ENCODE data around the gene SHLD1.
"Not testable (repeated sequence)": the region's sequence is repeated elsewhere in the genome, so short reads cannot be mapped to it uniquely, and the experiment has no call there.

The SHLD1 gene

DNA sequence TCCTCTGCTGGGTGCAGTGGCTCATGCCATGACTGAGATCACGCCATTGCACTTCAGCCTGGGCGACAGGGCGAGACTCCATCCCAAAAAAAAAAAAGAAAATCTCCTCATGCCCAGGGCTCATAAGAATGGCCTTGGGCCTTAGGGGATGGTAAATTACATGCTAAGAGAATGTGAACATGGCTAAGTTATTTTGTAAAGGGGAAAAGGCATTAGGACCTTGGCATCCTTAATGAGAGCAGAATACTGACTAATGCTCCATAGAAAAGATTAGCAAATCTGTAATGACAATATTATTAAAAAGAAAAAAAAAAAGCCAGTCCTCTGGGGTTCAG, 12.6 kb upstream of the SHLD1 start:
- no peak for DNase-seq

DNA sequence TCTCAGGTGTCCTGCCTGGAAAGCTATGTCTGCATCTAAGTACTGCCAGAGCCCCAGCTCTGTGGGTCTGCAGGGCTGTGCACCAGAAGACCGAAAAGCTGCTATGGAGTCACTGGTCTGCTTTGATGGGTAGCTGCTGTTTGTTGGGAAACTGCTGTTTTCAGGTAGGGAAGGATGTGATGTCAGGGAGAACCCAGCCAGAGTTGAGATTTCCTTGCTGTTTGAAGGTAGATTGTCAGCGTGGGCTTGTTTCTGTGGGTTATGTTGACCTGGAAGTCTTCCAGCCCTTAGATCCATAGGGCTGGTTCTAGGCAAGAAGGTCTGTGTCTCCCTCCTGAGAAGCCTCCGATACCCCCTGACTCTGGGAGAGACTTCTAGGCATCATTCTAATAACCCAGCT, 12.2 kb upstream of the SHLD1 start:
- DNase-seq, result no peak

DNA sequence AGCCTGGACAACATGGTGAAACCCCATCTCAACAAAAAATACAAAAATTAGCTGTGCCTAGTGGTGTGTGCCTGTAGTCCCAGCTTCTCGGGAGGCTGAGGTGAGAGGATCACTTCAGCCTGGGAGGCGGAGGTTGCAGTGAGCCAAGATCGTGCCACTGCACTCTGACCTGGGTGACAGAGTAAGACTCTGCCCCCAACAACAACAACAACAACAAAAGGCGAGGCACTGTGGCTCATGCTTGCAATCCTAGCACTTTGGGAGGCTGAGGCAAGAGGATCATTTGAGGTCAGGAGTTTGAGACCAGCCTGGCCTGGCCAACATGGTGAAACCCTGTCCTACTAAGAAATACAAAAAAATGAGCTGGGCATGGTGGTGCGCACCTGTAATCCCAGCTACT, 9.6 kb upstream of the SHLD1 start:
- not testable (repeated sequence) for DNase-seq

DNA sequence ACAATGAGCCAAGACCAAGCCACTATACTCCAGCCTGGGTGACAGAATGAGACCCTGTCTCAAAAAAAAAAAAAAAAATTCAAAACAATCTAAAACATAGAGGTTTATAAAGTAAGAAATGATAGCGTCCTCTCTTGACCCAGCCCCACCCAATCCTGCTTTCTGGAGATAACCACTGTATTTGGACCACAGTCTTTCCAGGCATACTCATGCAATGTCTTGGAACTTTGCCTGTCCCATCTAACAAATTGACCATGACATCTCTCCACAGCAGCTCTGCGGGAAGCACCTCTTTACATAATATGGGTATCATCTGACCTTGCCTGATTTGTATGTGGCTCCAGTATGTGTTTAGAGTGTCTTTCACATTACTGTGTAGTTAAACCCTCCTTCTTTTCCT, 9.1 kb upstream of the SHLD1 start:
- no peak for DNase-seq

DNA sequence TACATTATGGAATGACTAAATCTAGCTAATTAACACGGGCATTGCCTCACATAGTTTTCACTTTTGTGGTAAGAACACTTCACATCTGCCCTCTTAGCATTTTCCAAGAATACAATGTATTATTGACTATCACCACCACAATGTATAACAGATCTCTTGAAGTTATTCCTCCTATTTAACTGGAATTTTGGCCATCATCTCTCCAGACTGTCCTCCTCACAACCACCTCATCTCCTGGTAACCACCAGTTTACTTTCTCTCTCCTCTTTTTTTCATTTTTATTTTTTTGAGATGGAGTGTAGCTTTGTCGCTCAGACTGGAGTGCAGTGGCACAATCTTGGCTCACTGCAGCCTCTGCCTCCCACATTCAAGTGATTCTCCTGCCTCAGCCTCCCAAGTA, 8.2 kb upstream of the SHLD1 start:
- DNase-seq, result no peak

DNA sequence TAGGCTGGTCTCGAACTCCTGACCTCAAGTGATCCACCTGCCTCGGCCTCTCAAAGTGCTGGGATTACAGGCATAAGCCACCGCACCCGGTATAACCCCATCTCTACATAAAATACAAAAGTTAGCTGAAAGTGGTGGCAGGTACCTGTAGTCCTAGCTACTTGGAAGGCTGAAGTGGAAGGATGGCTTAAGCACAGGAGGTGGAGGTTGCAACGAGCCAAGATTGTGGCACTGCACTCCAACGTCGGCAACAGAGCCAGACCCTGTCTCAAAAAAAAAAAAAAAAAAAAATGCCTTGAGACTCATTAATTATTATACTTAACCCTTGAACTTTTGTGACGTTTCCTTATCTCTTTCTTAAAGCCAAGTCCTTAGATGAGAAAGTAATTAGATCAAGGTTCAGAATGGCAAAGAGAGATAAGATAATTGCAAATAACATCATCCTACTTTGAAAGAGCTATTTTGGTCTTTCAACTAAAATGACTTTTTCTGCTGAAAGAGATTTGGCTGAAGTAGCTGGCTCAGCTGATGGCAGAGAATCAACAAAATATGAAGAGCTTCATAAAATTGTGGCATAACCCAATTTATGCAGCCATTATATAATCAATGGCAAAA, 4.7 kb upstream of the SHLD1 start:
- no peak for DNase-seq

DNA sequence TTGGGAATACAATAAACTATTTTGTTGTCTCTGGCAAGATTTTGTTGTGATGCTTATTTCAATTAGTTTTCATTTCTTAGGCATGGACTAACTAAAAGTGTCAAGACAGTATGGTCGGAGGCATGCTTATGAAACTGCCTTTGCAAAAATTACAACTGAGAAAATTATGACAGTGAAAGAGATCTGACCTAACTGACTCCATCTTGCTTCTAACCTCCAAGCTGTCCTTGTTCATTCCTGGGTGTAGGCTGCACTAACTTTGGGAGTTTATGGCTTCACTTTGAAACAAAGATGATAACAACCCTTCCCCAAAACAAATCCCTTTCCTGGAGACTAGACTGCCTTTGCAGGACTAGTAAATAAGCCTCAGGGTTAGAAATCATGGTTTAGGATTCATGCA, 4.1 kb upstream of the SHLD1 start:
- no peak for DNase-seq

DNA sequence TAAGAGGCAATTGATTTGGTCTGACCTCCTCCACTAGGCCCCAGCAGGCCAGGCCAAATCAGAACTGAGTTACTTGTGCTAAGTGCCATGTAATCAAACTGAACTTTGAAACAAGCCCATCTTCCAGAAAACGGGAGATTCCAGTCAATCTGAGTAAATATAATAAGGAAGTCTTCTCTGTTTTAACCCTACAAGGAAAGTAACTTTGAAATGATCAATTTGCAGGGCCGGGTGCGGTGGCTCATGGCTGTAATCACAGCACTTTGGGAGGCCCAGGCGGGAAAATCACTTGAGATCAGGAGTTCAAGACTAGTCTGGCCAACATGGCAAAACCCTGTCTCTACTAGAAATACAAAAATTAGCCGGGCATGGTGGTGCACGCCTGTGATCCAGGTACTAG, 2.0 kb upstream of the SHLD1 start:
- no peak for DNase-seq

DNA sequence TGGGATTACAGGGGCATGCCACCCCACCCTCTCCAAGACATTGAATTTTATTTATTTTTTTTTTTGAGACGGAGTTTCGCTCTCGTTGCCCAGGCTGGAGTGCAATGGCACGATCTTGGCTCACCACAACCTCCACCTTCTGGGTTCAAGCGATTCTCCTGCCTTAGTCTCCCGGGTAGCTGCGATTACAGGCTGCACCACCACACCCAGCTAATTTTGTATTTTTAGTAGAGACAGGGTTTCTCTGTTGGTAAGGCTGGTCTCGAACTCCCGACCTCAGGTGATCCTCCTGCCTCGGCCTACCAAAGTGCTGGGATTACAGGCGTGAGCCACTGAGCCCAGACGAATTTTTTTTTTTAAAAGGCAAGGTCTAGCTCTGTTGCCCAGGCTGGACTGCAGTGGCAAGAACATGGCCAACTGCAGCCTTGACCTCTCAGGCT, 669 bp upstream of the SHLD1 start:
- not testable (repeated sequence) for DNase-seq

DNA sequence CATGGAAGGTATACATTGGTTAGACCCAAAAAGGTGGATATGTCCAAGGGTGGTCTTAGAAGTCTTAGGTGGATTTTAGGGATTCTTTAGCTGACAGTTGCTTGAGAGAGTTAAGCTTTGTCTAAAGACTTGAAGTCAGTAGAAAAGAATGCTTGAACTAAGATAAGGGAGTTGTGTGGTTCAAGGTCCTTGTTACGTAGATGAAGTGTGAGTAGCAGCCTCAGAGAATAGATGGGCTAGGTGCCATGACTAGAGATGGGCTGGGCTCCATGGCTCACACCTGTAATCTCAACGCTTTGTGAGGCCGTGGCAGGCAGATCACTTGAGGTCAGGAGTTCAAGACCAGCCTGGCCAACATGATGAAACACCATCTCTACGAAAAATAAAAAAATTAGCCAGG, 1.7 kb downstream of the SHLD1 start:
- no peak for DNase-seq

DNA sequence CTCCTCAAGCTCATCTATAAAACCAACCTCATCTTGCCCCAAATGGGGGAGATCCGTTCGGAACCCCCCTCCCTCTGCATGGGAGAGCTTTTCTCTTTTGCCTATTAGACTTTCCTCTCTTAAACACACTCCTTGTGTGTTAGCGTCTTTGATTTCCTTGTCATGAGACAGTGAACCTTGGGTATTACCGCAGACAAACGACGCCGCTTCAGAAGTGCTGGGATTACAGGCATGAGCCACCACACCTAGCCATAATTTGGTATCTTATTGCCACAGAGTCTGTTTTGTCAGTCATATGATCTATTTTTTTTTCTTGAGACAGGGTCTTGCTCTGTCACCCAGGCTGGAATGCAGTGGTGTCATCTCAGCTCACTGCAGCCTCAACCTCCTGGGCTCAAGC, 3.6 kb downstream of the SHLD1 start:
- no peak for DNase-seq

DNA sequence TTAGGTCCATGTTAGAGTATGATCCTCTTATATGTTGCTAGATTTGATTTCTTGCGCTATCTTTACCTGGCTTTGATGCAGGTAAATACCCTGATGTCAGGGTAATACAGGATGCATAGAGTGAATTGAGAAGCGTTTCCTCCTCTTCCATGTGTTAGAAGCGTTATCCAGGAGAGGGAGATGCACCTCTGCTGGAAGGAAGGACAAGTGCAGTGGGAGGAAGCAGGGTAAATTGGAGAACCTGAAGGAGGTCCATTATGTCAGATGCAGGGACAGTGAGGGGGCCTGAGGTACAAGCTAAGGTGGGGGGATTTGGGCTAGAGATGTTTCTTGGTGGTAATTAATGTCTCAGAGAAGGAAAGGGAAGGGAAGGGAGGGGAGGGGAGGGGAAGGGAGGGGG, 7.7 kb downstream of the SHLD1 start:
- no peak for DNase-seq

DNA sequence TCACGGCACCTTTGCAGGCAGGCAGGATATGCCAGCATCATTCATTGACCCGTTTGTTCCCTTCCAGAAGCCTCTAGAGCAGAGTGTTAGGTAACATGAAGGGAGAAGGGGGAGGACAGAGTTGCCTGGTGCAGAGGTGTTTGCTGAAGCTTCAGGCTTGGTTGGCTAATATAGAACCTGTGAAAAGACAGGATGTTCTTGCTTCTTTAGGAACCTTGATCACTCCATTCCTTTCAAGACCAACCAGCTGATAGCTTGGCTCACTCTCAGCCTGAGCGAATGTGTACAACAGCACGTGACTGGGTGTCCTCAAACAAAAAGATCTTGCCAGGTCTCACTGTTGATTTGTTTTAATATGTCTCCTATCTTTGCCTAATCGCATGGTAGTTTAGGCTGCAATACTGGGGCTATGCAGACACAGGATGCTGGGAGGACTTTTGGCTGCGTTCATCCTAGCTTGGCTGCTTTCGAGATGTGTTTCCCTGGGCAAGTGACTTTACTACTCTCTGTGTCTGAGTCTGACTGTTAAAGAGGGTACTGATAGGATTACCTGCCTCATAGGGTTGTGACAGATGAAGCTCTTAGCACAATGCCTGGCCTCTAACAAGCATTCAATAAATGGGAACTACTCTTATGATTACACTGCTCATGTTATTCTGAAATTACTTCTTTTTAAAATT, 16.0 kb downstream of the SHLD1 start:
- no peak for DNase-seq

DNA sequence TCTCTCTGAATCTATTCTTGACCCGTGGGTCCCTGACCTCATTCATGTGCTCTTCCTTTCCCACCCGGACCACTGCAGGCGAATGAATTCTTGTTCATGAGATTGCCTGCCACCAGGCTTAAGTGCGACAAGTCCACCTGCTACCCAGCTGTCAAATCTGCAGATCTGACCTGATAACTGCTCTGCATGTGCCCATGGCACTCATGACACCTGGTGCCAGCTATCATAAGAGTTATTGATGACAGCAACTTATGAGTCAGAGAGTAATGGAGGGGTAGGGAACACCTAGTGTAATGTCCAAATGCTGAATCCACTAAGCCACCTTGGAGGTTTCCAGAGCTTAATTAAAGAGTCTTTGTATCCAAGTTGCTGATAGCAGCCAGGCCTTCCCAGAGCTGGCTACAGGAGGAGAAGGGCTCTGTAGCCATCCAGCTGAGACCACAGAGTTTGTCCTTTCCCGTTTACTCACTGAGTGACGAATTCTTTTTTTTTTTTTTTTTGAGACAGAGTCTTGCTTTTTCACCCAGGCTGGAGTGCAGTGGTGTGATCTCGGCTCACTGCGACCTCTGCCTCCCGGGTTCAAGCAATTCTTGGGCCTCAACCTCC, 17.4 kb downstream of the SHLD1 start:
- no peak for DNase-seq

DNA sequence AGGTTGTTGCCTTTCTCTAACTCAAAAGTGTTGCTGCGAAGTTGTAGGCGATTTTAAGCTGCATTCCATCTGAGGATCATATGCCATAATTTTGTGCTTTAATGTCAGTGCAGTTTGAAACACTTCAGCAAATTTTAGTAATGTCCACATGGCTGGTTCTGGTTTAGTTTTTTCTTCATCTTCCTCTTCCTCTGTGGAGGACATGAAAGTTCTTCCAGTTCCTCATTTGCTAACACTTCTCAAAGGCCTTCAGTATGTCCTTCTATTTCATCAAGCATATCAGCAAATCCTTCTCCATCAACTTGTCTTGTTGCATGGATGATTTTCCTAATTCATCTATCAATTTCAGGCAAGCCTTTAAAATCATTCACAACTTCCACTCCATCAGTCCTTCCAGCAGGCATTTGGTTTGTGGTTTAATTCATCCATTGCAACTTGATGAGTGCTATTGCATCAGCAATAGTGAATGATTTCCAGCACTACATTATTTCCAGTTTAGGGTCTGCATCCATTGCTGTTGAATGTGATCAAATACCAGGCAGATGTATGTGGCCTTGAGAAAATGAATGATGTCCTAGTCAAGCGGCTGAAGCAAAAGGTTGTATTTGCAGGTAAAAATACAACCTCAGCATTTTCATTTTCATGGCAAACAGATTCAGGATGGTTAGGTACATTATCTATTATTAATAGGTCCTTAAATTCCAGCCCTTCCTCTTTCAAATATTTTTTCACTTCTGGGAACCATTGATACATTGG, 20.2 kb downstream of the SHLD1 start:
- DNase-seq, result no peak

DNA sequence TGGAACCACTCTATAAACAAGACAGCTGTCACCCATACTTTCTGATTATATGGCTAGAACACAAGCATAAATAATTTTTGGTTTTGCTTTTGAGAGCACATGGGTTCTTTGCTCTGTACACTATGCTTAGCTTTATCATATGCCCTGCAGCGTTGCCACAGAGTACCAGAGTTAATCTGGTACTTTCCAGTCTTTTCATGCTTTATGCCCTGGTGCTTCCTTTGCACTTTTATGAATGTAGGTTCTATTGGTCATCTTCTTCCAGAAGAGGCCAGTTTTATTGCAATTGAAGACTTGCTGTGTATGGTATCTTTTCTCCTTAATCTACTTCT, 20.8 kb downstream of the SHLD1 start:
- no peak for DNase-seq

DNA sequence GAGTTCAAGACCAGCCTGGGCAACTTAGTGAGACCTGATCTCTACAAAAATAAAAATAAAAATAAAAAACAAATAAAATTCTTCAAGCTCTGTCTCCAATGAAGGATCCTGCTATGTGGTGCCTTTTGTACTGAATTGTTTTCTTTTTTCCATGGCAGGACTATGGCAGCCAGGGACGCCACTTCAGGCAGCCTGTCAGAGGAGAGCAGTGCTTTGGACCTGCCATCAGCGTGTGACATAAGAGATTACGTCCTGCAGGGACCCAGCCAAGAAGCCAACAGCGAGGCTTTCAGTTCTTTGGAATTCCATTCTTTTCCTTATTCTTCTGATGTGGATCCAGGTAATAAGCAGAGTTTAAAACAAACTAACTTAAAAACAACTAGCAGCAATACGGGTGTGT, 22.5 kb downstream of the SHLD1 start:
- no peak for DNase-seq

DNA sequence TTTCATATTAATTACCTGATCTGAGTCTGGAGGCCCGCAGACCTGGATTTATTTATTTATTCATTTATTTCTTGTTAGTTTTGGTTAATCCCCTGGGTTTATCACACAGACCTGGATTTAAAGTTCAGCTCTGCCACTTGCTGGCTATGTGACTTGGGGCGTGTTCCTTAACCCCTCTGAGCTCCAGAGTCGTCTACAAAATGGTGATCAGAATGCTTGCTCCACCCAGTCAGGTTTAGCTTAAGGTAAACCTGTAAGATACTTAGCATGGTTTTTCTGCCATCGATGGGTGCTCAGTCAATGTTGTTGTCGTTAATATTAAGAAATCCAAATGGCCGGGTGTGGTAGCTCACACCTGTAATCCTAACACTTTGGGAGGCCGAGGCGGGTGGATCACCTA, 23.4 kb downstream of the SHLD1 start:
- DNase-seq, result no peak

DNA sequence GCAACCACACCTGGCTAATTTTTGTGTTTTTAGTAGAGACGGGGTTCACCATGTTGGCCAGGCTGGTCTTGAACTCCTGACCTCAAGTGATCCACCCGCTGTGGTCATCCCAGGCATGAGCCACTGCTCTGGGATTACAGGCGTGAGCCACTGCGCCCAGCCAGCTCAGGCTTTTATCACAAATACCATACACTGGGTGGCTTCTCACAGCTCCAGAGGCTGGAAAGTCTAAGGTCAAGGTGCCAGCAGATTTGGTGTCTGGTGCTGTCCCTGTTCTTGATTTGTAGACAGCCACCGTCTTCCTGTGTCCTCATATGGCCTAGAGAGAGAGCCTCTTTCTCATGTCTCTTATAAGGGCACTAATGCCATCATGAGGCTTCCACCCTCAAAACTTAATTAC, 25.9 kb downstream of the SHLD1 start:
- no peak for DNase-seq

DNA sequence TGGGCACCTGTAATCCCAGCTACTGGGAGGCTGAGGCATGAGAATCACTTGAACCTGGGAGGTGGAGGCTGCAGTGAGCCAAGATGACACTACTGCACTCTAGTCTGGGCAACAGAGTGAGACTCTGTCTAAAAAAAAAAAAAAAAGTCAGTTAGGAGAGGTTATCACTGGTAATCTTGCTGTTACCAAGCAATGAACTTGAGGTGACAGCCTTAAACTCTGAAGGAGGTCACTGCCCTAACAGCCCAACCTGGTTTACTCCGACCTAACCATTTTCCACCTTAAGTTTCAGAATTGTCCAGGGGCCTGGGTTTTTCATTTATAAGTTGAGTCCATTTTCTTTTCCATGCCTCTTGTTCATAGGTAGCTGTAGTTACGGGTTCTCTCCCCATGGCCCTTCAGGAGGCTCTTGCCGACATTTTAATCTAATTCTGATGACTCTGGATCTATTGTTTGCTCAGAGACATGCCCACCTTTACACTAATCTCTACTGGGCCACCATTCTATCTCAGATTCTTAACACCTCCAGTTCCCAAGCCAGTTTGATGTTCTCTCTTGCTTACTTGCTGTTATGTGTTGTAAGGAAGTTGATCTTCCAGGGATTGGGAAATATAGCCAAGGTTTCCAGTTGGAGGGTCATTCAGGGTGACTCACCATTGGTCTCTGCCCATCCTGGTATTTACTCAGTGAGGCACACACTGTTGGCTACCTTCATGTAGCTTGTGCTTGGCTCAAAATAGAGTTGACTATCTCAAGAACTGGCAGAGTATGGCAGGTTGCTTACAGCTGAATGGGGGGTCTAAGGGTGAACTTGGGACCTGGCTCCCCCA, 29.1 kb downstream of the SHLD1 start:
- no peak for DNase-seq

DNA sequence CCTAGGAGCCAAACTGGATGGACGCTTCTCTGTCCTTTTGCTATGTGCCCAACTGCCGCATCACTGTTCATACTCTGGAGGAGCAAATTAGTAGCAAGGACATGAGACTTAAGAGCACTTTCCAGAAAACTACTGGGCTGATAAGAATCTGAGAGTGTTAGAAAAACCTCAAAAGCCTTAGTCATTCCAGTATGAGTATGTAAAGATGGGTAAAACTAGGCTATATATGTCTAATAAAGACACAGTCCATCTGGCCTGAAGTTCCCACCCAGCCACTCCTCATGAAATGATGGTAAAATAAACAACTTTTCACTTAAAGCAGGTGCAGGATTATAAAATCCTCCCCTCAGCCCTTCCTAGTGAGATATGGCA, 30.6 kb downstream of the SHLD1 start:
- no peak for DNase-seq

DNA sequence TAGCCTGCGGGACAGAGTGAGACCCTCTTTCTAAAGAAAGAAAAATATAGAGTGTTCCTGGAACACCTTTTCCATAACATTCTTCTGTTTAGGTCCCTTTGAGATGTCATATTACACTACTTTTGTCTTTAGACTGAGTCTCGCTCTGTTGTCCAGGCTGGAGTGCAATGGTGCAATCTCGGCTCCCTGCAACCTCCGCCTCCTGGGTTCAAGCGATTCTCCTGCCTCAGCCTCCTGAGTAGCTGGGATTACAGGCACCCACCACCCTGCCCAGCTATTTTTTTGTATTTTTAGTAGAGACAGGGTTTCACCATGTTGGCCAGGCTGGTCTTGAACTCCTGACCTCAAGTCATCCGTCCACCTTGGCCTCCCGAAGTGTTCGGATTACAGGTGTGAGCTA, 31.2 kb downstream of the SHLD1 start:
- not testable (repeated sequence) for DNase-seq

Data from DMS 273 treated with DMSO at 0.1 percent for 48 hours (cell line).